Measurements from ENCODE around the gene COA8. TPM values are rescaled to one million over a fixed set of nuclear protein-coding genes. Genes with fewer than 3 reads are reported as not detected.
A peak's percentile ranks its signal among the peaks of the same experiment; 100 is the strongest.

Gene COA8
- total and polyA plus RNA-seq, 2 donors (not counting 1 experiment from before 2014, with no cell fraction given) = 25.5 to 26.4 TPM

- no peaks in the 10 kb centered on the region for H3K9me3 ChIP-seq (ENCODE audit: control insufficient read depth, insufficient read depth, low read depth, low read length)
- no peak overlapping the region for H3K9ac ChIP-seq (ENCODE audit: insufficient read depth, low read length)
- H3K4me3 ChIP-seq (replicated peaks in 1 of 4; ENCODE audit: control extremely low read depth in 1 of 4, insufficient read depth in 1 of 4, low read depth in 3 of 4, low read length in 4 of 4) = no peak overlapping the region
- DNase-seq (ENCODE audit: low read depth in 2 of 2) = no peak
- H3K27ac ChIP-seq (ENCODE audit: insufficient read depth, low read length) = no peak overlapping the region
- H3K79me2 ChIP-seq (ENCODE audit: control insufficient read depth, insufficient read depth, low read length) = peaks cover 3% of the 10 kb centered on the region
- H3K27me3 ChIP-seq (ENCODE audit: control insufficient read depth, insufficient read depth, low read length) = no peaks in the 10 kb centered on the region
- H2AFZ ChIP-seq (ENCODE audit: low read length) = no peak overlapping the region
- H3K4me2 ChIP-seq (ENCODE audit: extremely low read depth, insufficient read depth, low read length) = no peak overlapping the region
- no peak for TF ChIP-seq CTCF (conservative IDR thresholded peaks at IDR 0.05 in 1 of 2, IDR thresholded peaks at IDR 0.05 in 1 of 2; ENCODE audit: low read depth in 1 of 2, low read length in 2 of 2)
- TF ChIP-seq EZH2 (IDR thresholded peaks at IDR 0.05; ENCODE audit: low read length, missing control alignments) = no peak
- peaks cover 5% of the 10 kb centered on the region for H3K36me3 ChIP-seq (ENCODE audit: control insufficient read depth, insufficient read depth, low read length)
- H3K4me1 ChIP-seq (ENCODE audit: control insufficient read depth, extremely low read depth, insufficient read depth, low read length) = peaks cover 24% of the 10 kb centered on the region
- H4K20me1 ChIP-seq (ENCODE audit: control insufficient read depth, extremely low read depth, insufficient read depth, low read length) = no peaks in the 10 kb centered on the region
Measured at GRCh38 chr14:103536693-103537092, 26.1 kb upstream of the COA8 start.

GRCh38 chr14:103537175-103537990, 25.4 kb upstream of the COA8 start:
- Histone ChIP-seq H3K4me3 (replicated peaks in 1 of 4; ENCODE audit: control extremely low read depth in 1 of 4, insufficient read depth in 1 of 4, low read depth in 3 of 4, low read length in 4 of 4) (no peak overlapping the region), H2AFZ (ENCODE audit: low read length) (no peak overlapping the region), H3K27ac (ENCODE audit: insufficient read depth, low read length) (peak overlapping the region; percentile 56), H3K79me2 (ENCODE audit: control insufficient read depth, insufficient read depth, low read length) (no peaks in the 10 kb centered on the region), H3K27me3 (ENCODE audit: control insufficient read depth, insufficient read depth, low read length) (no peaks in the 10 kb centered on the region), H3K4me1 (ENCODE audit: control insufficient read depth, extremely low read depth, insufficient read depth, low read length) (peaks cover 30% of the 10 kb centered on the region), H4K20me1 (ENCODE audit: control insufficient read depth, extremely low read depth, insufficient read depth, low read length) (no peaks in the 10 kb centered on the region), H3K36me3 (ENCODE audit: control insufficient read depth, insufficient read depth, low read length) (peaks cover 5% of the 10 kb centered on the region), H3K9ac (ENCODE audit: insufficient read depth, low read length) (no peak overlapping the region), H3K9me3 (ENCODE audit: control insufficient read depth, insufficient read depth, low read depth, low read length) (no peaks in the 10 kb centered on the region), H3K4me2 (ENCODE audit: extremely low read depth, insufficient read depth, low read length) (no peak overlapping the region)
- TF ChIP-seq EZH2 (IDR thresholded peaks at IDR 0.05; ENCODE audit: low read length, missing control alignments) (no peak), CTCF (conservative IDR thresholded peaks at IDR 0.05 in 1 of 2, IDR thresholded peaks at IDR 0.05 in 1 of 2; ENCODE audit: low read depth in 1 of 2, low read length in 2 of 2) (no peak)
- DNase-seq (ENCODE audit: low read depth in 2 of 2) = peak in 1 of 2 donors; percentile 40

GRCh38 chr14:103538291-103539055, 24.3 kb upstream of the COA8 start:
- H4K20me1 ChIP-seq (ENCODE audit: control insufficient read depth, extremely low read depth, insufficient read depth, low read length) = no peaks in the 10 kb centered on the region
- H3K27me3 ChIP-seq (ENCODE audit: control insufficient read depth, insufficient read depth, low read length) = no peaks in the 10 kb centered on the region
- H3K36me3 ChIP-seq (ENCODE audit: control insufficient read depth, insufficient read depth, low read length) = peaks cover 5% of the 10 kb centered on the region
- no peaks in the 10 kb centered on the region for H3K9me3 ChIP-seq (ENCODE audit: control insufficient read depth, insufficient read depth, low read depth, low read length)
- no peak overlapping the region for H2AFZ ChIP-seq (ENCODE audit: low read length)
- no peaks in the 10 kb centered on the region for H3K79me2 ChIP-seq (ENCODE audit: control insufficient read depth, insufficient read depth, low read length)
- DNase-seq (ENCODE audit: low read depth in 2 of 2) = no peak
- no peak overlapping the region for H3K9ac ChIP-seq (ENCODE audit: insufficient read depth, low read length)
- no peak overlapping the region for H3K4me3 ChIP-seq (replicated peaks in 1 of 4; ENCODE audit: control extremely low read depth in 1 of 4, insufficient read depth in 1 of 4, low read depth in 3 of 4, low read length in 4 of 4)
- TF ChIP-seq EZH2 (IDR thresholded peaks at IDR 0.05; ENCODE audit: low read length, missing control alignments) (no peak), CTCF (conservative IDR thresholded peaks at IDR 0.05 in 1 of 2, IDR thresholded peaks at IDR 0.05 in 1 of 2; ENCODE audit: low read depth in 1 of 2, low read length in 2 of 2) (no peak)
- H3K4me1 ChIP-seq (ENCODE audit: control insufficient read depth, extremely low read depth, insufficient read depth, low read length) = peaks cover 39% of the 10 kb centered on the region
- H3K27ac ChIP-seq (ENCODE audit: insufficient read depth, low read length) = no peak overlapping the region
- H3K4me2 ChIP-seq (ENCODE audit: extremely low read depth, insufficient read depth, low read length) = no peak overlapping the region

Measured in fibroblast of lung (primary cell).